Measurements from ENCODE around the gene NEK2. TPM values are rescaled to one million over a fixed set of nuclear protein-coding genes. Genes with fewer than 3 reads are reported as not detected.

NEK2 gene
- total RNA-seq (0.32 TPM in 1 of 2 replicates, not detected in the other), polyA plus RNA-seq (0.09 and 0.12 TPM in 2 replicates), polyA minus RNA-seq (0.36 and 0.77 TPM in 2 replicates)
- total RNA-seq (2013) = 0.58 TPM

DNA sequence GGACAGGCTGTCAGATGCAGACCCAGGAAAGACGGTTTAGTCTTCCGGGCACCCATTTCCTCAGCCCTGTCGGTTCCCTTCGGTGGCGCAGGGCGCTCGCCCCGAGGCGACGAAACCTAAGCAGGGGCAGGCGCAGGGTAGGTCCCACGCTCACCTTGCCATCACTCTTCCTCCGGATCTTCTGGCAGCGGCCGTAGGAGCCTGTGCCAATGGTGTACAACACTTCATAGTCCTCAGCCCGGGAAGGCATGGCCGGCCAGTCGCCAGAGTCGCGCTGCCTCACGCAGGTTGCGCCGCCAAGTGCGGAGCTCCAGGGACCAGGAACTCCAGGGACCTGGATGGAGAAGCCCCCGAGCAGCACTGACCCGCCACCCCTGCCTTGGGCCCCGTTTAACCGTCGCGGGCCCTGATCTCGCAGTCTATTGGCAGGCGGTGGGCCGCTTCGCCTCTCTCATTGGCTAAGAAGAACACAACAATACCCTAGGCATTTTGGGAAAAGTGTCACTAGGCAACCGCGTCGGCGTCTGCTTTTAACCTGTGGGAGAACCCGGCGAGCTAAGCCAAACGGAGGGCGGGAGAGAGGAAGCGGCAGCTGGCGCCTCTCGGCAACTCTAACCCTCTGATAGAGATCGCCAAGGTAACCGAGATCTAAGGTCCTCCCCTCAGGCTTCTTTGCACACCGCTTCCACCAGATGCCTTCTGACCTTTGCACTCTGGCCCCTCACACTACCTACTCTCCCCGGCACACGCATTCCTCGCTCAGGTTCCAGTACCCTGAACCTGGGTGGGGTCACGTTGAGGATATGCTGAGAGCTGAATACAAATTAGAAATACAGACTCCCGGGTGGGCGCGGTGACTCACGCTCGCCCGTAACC lies at the start of gene NEK2:
Gene NEK2, minus strand, starts transcription at position 392 of the 876 bp plus-strand sequence. Its CDS starts 142 bp downstream, at position 250.
- CTCF ChIA-PET = interaction anchor here (1.3 to 4.2 kb wide), 7 partner anchors 10 to 780 kb away, joined by 3 to 26 read pairs (median 5); partner anchors contain the start of genes DTL, INTS7 and SLC30A1
- intact Hi-C loops (cut with micrococcal nuclease) = loop anchor here (1.0 to 5.0 kb wide), 4 partner anchors 96 to 1107 kb away; partner anchors contain the start of genes RCOR3 and SLC30A1

More for the DNA sequence above, at the start of gene NEK2:
- POLR2A ChIA-PET = interaction anchor here (1.3 kb wide), 1 partner anchor 23 kb away, joined by 4 read pairs; no protein-coding TSS in a partner anchor
- TF ChIP-seq CTCF (IDR thresholded peaks at IDR 0.05) (no peak), EZH2 (IDR thresholded peaks at IDR 0.05; ENCODE audit: borderline replicate concordance, insufficient read depth, low read depth, low read length, poor library complexity, severe bottlenecking) (no peak)
- Histone ChIP-seq H4K20me1 (ENCODE audit: control insufficient read depth, insufficient read depth, low read length, poor library complexity, severe bottlenecking) (no peaks in the 10 kb centered on the region), H3K79me2 (ENCODE audit: control insufficient read depth, insufficient read depth, low read length) (no peaks in the 10 kb centered on the region), H3K9me3 (ENCODE audit: control extremely low read depth in 1 of 3, control insufficient read depth in 2 of 3, insufficient read depth in 1 of 3, low read length in 2 of 3) (peaks cover 0 to 5% (median 0%) of the 10 kb centered on the region in 3 donors), H3K36me3 (replicated peaks in 1 of 2; ENCODE audit: control extremely low read depth in 1 of 2, control insufficient read depth in 1 of 2, extremely low read depth in 1 of 2, insufficient read depth in 2 of 2, low read length in 1 of 2) (no peaks in the 10 kb centered on the region), H3K4me1 (ENCODE audit: control insufficient read depth in 2 of 2, insufficient read depth in 2 of 2, low read length in 2 of 2) (peaks cover 21 to 30% of the 10 kb centered on the region in 2 donors), H3K27ac (ENCODE audit: low read length in 2 of 2) (peak within 1 kb of the TSS in 1 of 2 donors; percentile 49), H3K27me3 (replicated peaks in 1 of 4; ENCODE audit: control extremely low read depth in 1 of 4, control insufficient read depth in 3 of 4, insufficient read depth in 4 of 4, low read length in 3 of 4) (no peaks in the 10 kb centered on the region), H2AFZ (ENCODE audit: insufficient read depth, low read depth, low read length, poor library complexity, severe bottlenecking) (peak within 1 kb of the TSS; percentile 97), H3K4me3 (ENCODE audit: control extremely low read depth in 1 of 5, extremely low read depth in 1 of 5, insufficient read depth in 1 of 5, low read depth in 2 of 5, low read length in 4 of 5) (peak within 1 kb of the TSS; percentile 19 to 80 (median 68)), H3K9ac (ENCODE audit: low read length) (peak within 1 kb of the TSS; percentile 83), H3K4me2 (replicated peaks; ENCODE audit: low read depth, low read length, poor library complexity, severe bottlenecking) (peak within 1 kb of the TSS; percentile 95)
- Mint-ChIP-seq H3K4me1 (peaks cover 35% of the 10 kb centered on the region), H3K9me3 (ENCODE audit: insufficient read depth) (no peaks in the 10 kb centered on the region), H3K27me3 (no peaks in the 10 kb centered on the region), H3K4me3 (peak within 1 kb of the TSS; percentile 93), H3K27ac (peak within 1 kb of the TSS; percentile 66)
- ATAC-seq (ENCODE audit: low read depth) (peak; percentile 88), DNase-seq (peak; percentile 82)
- WGBS (ENCODE audit: insufficient coverage) = 1% methylated on average over 52 of the region's 58 CpGs

All from B cell (primary cell).